NT2/D1 (cell line): Measurements from ENCODE around the gene MYBL2.

ENCODE experiments used
- SUZ12 ChIP-seq: IDR thresholded peaks from 2 replicates; pipeline ENCODE4 v1.6.1; 2011; ENCODE audit not compliant: insufficient read length, insufficient read depth; ENCODE audit errors: extremely low read depth
- YY1 ChIP-seq: IDR thresholded peaks from 2 replicates; pipeline ENCODE4 v1.6.1; 2011; ENCODE audit not compliant: insufficient read length, insufficient read depth
- ZNF274 ChIP-seq: IDR thresholded peaks from 2 replicates; pipeline ENCODE4 v1.6.1; 2011; ENCODE audit warnings: mild to moderate bottlenecking, low read depth, low read length

GRCh38 chr20:43680981-43681380 is 14.1 kb downstream of the MYBL2 start:
- TF ChIP-seq YY1 (no peak), ZNF274 (no peak), SUZ12 (no peak)
